Dedifferentiated amniotic fluid mesenchymal stem cell (primary cell): Measurements from ENCODE around the gene ANKMY1.
A peak's percentile ranks its signal among the peaks of the same experiment; 100 is the strongest.

ENCODE experiments used
- DNase-seq: peaks from one replicate; pipeline ENCODE4 v3.0.0-alpha.2; 2016; ENCODE audit errors: extremely low spot score

Gene ANKMY1

DNA sequence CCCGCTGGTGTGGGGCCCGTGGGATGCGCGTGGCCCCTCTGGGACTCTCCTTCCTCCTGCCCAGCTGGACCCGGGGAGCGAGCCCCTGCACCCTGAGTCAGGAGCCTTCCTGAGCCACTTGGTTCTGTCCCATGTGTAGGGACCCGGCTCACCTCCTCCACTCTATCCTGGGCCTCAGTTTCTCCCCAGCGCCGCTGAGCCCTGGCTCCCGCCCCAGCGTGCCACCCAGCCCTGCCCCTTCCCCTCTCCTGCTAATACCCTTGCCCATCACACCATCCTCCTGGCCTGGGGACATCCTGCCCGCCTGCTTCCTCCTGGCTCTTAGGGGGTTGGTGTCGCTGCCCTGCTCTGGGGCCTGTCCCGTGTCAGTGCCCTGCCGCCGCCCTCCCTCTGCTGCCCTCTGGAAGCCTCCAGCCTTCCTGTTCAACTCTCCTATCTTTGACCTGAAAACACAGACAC, 97.5 kb downstream of the ANKMY1 start:
- no peak for DNase-seq

DNA sequence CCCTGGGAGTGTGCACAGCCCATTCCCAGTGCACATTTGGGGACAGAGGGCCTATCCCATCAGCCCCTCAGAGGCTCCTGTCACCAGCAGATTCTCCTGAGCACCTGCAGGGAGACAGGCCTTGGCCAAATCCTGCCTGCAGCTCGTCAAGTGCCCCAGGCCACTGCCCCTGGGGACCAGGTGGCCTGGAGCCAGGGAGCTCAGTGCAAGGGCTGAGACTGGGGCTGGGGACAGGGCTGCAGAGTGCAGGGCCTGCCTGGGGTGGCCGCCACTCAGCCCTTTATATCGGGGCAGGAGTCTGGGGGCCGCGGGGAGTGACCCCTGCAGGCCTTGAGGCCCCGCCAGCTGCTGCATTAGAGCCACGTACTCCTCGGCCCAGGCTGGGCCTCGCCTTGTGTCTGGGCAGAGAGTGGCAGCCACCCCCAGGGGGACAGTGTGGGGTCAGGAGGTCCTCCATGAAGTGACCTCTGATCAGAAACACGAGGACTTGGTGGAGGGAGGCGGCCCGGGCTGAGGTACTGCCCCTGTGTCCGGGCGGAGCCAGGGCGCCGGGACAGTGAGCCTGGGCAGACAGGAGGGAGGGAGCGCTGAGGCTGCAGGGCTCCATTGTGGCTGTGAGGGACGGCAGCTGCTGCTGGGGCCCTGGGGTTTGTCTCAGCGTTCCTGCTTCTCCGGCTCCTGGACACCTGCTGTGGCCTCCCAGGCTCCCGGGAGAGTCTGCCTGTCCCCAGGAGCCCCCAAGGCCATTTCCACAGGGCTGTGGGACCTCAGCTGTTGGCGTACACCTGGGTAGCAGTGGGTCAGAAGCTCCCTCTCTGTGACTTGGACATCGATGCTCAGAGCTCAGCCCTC, 98.2 kb downstream of the ANKMY1 start:
- DNase-seq: no peak

DNA sequence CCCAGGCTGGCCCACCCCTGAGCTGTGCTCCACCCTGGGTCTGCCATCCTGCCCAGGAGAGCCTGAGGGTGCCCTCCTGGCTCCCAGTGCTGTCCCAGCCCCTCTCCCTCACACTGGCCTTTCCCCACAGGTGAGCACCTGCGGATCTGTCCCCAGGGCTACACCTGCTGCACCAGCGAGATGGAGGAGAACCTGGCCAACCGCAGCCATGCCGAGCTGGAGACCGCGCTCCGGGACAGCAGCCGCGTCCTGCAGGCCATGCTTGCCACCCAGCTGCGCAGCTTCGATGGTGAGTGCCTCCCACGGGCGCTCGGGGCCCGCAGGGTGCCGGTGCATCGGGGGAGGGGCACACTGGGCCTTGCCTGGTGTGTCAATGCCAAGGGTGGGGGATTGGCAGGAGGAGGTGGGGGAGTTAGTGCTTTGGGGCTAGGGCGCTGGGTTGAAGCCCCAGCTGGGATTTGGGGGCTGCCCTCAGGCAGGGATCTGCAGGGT, 98.8 kb downstream of the ANKMY1 start:
- no peak for DNase-seq

DNA sequence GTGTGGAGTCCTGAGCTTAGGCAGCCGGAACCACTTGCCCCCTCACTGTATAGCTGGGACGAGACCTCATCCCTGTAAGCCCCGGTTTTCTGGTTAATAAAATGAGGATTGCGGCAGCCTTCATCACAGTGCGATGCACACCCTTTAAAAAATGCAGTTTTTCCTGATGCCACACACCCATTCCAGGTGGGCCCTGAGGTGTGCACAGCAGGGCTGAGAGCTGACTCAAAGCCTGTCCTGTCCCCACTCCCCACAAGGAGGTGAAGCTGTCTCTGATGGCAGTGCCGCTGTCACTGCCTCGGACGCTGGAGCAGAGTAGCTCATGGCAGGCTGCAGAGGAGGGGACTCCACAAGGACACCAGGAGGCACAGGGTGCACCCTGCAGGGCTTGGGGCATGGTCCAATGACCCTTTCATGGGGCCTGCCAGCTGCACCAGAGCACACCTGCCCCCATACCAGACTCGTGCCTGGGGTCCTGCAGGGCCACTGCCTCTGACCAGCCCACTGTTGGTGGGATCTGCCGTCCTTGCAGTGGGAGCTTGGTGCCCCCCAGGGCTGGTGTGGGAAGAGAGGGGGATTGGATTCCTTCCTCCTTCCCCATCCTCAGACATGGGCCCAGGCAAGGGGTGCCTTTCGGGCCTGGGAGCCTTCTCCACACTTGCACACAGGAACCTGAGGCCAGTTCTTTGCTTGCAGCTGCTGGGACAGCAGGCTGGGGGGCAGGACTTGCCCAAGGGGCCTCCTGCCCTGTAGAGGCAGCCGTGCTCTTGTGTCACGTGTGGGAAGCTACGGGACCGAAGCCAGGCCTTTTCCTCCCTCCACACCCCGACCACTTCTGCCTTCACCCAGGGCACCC, 99.5 kb downstream of the ANKMY1 start:
- DNase-seq: no peak

DNA sequence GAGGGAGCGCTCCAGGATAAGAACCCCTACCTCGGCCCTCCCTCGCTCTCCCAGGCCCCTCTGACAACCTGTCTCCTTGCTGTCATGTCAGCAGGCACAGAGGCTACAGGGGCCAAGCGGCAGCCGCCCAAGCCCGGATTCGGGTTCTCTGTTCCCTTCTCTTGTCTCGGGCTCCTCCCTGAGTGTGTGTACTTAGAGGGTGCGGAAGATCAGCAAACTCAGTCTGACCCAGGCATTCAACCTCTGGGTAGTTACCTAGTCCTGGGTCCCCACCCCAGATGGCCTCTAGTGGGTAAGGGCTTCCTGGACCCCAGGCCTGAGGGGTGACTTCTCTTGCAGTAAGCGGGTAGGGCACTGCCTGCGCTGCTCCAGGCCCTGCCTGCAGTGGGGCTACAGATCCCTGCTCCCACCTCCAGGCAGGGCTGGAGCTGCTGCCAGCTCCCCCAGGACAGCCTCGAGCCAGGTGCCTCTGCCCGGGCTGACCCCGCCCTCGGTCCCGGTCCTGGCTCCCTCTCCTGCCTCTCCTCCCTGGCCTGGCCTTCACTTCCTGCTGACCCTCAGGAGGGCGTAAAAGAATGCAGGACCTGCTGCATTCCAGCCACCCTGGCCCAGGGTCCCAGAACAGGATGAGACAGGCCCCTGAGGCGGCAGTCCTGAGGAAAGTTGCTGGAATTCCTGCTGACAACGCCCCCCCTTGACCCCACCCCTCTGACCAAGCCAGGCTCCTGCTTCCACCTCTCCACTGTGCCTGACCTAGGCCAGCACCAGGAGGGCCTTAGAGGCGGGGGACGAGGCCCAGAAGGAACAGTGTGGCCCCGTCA, 100.4 kb downstream of the ANKMY1 start:
- DNase-seq: no peak

DNA sequence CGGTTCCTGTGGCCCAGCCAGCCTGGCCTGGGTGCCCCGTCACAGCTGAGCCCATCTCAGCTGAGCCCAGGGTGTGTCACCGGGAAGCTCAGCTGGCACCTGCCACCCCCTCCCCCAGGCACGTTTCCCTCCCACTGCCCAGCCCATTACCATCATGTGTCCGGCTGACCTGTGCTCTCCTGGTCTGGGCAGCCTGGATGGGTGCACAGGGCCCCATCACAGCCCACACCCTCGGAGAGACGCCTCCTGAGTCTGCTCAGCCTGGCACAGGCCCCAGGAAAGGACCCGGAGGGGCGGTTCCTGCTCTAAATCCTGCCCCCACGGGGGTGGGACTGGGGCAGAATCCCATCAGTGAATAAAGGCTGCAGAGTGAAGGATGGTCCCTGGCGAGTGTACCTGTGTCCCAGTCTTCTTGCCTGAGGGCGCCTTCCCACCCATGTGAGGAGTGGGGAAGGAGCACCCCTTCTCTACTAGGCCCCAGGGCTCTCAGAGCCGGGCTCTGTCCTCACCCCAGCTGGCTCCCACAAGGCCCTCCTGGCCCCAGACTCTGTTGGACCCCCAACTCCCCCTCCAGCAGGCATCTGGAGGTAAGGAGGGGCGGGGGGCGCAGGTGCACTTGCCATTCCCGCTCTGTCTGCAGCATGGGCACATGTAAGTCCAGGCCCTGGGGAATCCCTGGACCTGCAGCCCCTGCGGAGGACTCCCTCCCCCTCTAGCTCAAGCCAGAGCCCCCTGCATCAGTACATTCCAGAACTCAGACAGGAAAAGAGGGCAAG, 101.2 kb downstream of the ANKMY1 start:
- no peak for DNase-seq

DNA sequence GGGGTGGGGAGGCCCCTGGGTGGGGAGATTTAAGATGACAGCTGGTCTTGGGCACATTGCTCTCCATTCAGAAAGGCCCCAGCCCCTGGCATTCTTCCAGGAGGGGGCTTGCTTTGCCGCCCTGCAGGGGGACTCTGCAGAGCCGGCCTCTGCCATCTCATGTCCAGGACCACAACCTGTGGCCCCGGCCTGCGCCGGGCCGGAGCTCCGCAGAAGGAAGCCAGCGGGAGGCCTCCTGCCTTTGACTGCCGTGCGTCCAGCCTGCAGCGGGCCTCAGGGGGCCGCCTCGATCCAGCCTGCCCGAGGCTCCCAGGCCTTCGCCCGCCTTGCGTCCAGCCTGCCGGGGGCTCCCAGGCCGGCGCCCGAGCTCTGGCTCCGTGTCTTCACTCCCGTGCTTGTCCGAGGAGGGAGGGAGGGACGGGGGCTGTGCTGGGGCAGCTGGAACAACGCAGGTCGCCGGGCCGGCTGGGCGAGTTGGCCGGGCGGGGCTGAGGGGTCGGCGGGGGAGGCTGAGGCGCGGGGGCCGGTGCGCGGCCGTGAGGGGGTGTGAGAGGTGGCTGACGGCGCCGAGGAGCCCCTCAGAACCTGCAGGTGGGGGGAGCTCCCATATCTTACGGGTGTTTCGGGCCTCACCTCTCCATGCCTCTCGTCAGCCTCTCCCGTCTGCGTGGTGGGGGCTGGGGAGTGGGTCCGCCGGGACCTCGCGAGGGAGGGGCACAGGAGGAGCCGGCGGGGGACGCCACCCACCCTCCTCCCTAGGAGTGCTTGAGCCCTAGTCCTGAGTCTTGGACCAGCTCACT, 101.9 kb downstream of the ANKMY1 start:
- DNase-seq: no peak

DNA sequence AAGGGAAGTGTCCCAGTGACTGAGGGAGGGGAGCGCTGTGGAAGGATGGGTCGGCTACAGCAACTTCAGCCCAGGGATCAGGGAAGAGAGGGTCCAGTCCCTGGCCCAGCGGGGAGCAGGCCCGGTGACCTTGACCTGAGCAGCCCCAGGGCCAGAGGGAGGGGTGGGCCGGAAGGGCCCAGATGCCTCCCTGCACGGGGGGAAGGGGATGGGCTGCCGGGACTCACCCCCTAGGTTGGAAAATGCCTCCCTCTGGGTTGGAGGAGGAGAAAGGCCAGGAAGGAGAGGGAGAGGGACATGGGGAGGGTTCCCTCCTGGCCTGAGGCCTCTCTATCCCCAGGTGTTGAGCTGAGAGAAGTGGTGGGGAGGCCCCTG, 102.5 kb downstream of the ANKMY1 start:
- no peak for DNase-seq

DNA sequence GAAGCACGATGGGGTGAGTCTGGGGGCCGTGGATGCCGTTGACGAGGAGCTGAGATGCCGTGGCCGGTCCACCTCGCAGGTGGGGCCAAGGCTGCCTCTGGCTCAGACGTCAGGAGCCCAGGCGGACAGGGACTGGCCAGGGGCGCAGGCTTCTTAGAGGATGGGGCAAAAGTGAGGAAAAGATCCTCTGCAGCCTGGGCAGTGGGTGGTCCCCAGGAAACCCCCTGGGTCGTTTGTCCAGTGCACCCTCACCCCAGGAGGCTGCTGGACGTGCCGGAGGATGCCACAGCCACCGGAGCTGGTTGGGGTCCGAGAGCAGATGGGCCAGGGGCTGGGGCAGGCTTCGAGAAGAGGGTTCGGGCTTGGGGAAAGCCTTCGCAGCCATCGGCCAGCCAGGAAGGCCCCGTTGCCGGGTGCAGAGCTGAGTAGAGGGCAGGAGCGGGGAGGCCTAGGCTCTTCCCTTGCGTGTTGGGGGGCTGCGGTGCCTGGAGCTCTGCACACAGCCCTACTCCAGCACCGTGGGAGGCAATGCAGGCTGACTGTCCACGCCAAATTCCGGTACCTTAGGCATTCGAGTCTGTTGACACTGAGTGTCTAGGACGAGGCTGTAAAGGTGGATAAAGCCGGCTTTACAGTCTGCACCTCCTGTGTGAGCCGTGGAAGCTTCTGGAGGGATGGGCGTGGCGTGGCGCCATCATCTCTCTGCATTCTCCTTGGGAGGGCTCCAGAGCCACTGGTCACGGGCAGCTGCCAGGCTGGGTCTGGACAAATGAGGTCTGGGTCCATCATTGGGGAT, 103.5 kb downstream of the ANKMY1 start:
- DNase-seq: no peak

DNA sequence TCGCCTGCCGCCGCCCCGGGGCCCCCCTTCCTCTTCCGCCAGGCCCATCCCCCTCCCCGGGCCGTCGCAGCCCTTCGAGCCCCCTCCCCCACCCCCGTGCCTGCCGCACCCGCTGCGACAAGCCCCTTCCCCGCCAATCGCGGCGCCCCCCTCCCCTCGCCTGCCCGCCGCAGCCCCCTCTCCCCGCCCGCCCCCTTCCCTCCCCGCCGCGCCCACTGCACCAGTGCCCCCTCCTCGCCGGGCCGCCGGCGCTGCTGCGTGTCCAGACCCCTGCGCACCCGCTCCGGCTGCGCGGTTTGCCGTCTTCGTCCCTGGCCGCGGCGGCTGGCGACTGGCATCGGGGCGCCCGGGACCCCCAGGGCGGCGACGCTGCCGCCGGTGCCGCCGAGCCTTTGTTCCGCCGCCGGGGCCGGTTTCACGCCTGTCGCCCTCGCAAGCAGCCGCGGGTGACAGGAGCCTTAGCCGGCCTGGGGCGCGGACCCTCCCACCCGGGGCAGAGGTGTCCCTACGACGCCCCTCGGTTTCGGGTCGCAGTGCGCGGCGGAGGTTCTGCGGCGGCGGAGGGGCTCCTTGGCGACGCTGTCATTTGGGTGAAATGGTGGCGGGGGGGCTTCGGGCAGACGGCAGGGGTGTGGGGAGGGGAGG, 104.2 kb downstream of the ANKMY1 start:
- DNase-seq: no peak

DNA sequence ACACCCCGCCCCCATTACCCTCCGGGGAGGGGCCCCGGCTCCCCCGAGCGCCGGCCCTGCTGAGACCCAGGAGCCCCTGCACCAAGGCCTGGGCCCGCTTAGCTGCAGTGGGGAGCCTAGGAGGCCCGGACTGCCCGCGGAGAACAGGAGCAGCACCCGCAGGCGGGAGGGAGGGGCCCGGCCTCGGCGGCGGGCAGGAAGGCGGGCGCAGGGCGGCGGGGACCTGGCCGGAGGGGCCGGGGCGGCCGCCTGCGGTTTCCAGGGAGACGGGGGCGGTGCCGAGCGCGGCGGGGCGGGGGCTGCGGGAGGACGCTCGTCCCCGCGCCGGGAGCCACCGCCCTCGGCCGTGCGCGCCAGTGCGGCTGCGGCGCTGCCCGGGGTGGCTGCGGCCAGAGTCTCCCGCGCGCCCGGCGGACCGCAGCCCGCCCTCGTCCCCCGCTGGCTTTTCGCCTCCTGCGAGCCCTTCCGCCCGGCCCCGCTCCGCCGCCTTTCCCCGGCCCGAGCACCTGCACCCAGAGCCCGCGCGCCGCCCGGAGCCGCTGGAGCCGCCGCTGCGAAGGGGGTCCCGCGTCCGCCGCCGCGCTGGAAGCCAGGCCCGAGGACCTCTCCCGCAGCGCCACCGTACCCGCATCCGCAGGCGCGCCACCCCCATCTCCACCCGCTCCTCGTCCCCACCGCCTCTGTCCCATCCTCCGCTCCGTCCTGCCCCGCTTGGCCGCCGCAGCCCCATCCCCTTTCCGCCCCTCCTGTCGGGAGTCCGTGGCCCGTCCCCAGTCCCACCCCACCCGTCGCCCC, 105.1 kb downstream of the ANKMY1 start:
- peak; percentile 30 for DNase-seq

DNA sequence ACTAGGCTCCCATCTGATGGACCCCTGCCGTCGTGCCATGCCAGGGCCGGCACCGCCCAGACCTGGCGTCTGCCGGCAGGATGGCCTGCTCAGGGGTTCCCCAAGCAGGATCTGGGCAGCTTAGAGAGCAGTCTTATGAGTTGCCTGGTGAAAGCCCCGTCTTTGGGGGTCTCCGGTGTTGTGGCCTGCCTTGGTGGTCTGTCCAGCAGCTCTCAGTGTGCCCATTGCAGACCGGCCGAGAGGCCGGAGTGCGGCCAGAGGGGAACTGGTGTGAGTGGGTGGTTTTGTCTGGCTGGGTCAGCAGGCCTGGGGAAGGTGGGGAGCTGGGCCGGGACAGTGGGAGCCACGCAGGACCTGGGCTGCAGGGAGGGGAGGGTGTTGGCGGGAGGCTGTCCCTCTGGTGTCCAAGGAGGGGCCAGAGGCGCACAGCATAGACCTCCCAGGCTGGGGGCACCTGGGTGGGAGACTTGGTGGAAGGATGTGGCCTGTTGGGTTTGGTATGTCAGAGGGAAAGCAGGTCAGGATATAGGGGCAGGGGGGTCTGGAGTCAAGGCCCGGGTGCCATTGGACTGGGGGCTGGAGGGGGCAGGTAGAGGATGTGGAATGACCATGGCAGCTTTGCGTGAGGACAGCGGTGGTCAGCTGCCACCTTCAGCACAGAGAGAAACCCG, 105.9 kb downstream of the ANKMY1 start:
- DNase-seq: no peak

DNA sequence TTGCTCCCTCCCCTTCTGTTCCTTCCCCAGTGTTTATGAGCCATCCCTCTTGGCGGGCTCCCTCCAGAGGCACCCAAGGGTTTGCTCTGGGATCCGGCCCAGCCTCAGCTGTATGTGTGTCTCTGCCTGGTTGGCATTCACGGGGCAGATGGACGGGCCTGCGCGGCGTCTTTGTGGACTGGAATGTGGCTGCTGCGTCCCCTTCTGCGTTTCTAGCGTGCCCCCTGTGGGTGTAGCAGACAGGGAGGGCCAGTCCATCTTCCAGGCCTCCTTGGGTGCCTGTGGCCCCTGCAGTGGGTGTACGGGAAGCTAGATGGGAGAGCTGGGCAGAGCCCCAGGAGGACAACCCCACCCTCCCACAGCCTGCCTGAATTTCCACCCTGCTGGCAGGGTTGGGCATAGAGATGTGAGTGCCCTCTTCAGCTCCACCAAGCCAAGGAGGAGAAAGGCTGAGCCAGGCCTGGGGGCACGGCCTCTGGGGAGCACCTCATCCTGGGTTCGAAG, 106.6 kb downstream of the ANKMY1 start:
- no peak for DNase-seq

DNA sequence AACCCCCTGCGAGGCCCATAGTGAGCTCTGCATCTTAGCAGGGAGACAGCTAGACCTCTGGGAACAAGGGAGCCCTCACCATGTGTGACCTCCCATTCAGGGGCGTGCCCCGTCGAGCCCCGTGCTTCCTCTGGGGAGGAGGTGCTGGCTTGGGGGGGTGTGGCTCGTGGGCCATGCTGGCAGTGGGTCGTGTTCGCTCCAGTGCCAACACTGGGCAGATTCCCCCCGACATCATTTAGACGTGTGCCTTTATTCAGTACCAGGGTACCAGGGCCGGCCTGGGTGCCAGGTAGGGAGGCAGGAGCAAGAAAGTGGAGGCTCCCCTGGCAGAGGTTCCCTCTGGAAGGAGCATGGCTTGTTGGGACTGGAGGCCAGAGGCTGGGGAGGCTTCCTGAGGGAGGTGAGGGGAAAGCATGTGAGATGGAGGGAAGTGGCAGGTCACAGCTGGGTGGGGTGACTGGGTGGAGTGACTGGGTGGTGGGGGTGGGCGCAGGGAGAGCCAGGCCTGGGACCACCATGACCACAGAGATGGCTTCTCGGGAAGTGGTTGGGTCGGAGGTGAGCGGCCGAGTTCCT, 107.2 kb downstream of the ANKMY1 start:
- no peak for DNase-seq

DNA sequence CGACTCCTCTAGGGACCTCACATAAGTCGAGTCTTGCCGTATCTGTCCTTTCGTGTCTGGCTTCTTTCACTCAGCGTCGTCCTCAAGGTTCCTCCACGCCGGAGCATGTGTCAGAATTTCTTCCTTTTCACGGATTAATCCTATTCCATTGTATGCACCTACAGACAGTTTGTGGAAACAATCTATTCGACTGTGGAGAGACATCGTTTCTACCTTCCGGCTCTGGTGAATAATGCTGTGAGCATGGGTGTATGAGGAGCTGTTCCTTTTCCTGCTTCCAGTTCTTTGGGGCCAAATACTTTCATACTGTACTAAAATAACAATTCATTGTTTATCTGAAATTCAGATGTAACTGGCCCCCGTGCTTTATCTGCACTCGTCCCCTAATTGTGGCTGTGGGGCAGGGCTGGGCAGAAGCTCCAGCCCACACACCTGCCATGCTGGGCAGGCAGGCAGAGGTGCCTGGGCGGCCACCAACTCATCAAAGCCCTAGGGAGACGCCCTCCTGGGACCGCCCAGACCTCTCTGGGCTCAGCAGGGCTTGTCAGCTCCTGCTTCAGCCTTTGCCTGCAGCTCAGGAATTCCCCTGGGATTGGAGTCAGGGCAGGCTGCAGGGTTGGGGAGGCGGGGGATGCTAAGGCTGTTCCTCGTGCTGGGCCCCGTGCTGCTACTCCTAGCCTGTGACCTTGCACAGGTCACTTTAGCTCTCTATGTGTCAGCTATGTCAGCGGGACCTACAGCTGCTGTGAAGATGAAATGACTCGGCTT, 107.8 kb downstream of the ANKMY1 start:
- no peak for DNase-seq
